GM12873 (cell line): Measurements from ENCODE around the gene PARD6A.

Source experiments
- TF ChIP-seq, protein P1 (sequence below): IDR thresholded peaks from 2 replicates; pipeline ENCODE4 v1.5.1; 2012; ENCODE audit warnings: low read depth, mild to moderate bottlenecking, moderate library complexity, low read length, control low read depth; ENCODE audit not compliant: insufficient read depth; ENCODE audit errors: missing control alignments

The PARD6A gene

DNA sequence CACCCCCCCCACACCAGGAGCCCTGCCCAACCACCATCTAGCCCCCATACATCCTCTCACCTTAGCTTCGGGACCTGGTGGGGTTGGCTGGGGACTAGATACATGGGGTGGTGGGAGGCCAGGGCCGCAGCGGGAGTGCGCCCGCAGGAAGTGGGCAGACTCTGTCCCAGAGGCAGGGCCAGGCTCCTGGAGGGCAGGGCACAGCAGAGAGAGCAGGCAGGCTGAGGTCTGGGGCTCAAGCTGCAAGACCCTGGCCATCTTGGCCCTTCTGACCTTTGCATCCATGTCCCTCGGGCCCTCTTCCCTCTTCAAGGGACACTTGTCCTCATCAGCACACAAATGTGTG lies 3.1 kb downstream of the PARD6A start:
- TF ChIP-seq, protein P1, sequence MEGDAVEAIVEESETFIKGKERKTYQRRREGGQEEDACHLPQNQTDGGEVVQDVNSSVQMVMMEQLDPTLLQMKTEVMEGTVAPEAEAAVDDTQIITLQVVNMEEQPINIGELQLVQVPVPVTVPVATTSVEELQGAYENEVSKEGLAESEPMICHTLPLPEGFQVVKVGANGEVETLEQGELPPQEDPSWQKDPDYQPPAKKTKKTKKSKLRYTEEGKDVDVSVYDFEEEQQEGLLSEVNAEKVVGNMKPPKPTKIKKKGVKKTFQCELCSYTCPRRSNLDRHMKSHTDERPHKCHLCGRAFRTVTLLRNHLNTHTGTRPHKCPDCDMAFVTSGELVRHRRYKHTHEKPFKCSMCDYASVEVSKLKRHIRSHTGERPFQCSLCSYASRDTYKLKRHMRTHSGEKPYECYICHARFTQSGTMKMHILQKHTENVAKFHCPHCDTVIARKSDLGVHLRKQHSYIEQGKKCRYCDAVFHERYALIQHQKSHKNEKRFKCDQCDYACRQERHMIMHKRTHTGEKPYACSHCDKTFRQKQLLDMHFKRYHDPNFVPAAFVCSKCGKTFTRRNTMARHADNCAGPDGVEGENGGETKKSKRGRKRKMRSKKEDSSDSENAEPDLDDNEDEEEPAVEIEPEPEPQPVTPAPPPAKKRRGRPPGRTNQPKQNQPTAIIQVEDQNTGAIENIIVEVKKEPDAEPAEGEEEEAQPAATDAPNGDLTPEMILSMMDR: no peak

DNA sequence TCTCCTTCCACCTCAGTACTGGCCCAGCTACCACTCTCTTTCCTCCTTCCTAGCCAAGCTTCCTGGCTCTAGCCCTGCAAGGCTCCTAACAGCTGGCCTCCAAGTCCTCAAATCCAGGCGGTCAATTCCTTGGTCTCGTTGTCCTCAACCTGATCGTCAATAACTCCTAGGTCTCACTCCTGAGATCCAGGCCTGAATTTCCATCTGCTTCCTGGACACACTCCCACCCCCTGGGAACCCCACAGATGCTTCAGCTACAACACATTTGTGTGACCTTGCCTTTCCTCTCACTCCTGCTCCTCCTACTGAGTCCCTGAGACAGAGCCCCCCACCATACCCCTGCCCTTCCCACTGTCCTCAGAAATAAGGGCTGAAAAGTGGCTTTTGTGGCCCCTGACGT lies 3.5 kb downstream of the PARD6A start:
- TF ChIP-seq, protein P1: no peak

DNA sequence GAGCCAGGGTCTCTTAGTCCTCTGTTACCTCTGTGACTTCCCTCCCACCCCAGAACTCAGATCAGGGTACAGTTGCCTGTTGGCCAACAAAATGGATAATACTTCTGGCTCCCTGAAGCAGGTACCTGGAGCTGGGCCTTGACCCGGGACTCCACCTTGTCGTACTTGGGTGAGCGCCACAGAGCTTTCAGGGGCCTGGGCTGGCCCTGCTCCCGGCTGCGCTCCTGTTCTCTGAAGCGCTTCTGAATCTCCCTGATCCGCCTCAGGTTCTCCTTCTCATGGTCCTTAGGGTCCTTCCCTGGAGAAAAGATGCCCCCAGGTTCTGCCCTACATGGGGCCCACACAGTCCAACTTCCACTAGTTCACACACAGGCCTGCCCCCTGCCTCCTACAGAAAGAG lies 4.1 kb downstream of the PARD6A start:
- TF ChIP-seq, protein P1: no peak

DNA sequence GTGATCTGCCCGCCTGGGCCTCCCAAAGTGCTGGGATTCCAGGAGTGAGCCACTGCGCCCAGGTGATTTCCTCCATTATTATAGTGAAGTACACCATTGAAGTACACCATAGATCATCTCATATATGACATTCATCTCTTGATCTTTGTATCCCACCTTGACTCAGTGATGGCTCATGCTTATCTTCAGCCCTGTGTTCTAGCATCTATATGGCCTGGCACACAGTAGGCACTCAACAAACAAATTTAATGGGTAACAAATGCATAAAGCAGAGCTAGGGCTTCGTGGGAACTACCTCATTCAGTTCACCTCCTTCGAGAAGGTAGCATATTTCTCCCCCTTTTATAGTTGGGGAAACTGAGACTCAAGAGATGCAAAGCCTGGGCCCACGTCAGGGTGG lies 4.8 kb downstream of the PARD6A start:
- TF ChIP-seq, protein P1: no peak

DNA sequence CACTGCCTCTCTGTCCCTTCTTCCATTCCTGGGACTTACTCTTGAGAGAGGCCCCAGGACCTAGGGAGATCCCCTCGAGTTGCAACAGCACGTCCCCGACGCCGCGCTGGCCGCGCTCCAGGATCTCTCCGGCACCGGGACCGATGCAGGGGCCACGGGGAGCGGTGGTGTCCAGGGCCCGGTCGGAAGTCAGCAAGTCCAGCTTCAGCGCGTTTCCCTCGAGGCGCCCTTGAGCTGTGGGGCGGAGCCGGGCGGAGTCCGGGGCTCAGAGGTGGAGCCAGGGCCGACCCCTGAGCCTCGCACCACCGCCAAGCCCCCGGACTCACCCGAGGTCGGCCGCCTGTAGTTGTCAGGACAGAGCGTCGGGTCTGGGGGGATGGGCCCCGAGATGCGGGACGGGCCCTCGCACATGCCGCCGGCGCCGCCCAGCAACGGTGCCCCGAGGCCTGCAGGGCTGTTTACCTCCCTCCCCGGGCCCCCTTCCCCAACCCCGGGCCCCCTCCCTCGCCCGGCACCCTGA lies 5.3 kb downstream of the PARD6A start:
- TF ChIP-seq, protein P1: no peak

DNA sequence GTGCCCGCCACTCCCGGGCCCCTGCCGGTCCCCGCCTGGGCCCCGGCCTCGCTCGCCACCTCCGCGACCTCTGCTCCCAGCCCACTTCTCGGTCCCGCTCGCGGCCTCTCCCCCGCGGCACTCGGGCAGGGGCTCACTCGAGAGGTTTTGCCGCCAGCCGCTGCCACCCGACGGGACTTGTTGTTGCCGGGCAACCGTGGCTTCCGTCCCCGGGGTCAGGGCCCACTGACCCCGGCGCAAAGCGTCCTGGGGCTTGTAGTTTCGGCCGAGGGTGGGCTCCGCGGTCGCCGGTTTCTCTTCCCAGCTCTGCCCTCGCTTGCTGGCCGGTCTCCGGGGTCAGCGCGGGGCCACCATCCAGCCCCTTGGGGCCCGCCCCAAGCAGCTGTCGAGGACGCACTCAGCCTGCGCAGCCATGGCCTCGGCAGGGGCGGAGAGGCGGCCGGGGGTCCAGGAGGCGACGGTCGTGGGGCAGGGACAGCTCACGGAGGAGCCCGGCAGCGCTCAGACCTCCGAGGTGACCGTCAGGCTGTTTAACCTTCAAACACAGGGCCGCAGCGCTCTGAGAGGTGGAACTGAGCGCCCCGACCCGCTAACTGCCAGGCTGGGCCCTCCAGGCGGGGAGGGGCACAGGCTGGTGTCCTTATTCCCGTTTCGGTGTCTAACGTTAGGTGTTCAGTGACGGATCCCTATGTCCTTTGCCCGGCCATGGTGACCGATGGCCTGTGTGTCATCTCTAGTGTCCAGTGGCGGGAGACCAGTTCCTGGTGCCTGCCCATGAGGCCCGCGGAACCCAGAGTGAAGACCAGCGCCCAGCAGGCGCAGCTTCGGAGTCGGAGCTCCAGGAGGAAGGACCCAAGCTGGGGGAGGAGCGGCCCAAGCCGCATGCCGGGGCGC lies 6.0 kb downstream of the PARD6A start, which contains the start of the genes C16orf86 and ENKD1:
C16orf86 (plus strand) TSS at position 256 of the 894 bp plus-strand sequence; CDS start at position 413, 157 bp downstream.
ENKD1 (minus strand) TSS at position 192 of the 894 bp plus-strand sequence. CDS start 308 bp downstream, outside the sequence.
- TF ChIP-seq, protein P1: no peak

DNA sequence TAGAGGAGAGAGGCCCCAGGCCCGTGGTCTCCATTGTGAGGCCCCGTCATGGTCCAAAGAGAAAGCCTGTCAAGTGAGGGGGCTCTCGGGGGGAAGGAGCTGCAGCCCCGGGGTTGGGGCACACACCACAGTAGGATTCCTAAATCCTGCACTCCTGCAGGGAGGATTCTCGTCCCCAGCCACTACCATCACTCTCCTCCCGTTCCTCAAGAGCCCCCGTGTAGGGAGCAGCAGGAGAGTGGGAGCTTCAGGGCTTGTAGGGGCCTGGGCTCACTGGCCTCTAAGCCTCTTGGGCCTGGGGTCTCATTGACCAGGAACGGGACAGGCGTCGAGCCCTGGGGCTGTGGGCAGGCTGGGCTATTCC lies 6.7 kb downstream of the PARD6A start:
- TF ChIP-seq, protein P1: no peak
